KBM-7 (cell line): ENCODE results near the gene BDH1.
"Not testable (repeated sequence)": the region's sequence is repeated elsewhere in the genome, so short reads cannot be mapped to it uniquely, and the experiment has no call there.

Experiments
- DNase-seq: peaks from one replicate; pipeline ENCODE4 v3.0.0-alpha.2; 2015
- in situ Hi-C: fragments of 300-500 bp; cut with MboI; formaldehyde crosslinking; loops from 2 replicates; pipeline ENCODE4 v1.14.3; 2020; ENCODE audit warnings: low sequenced_read_pairs, low pct_unique_long_range_greater_than_20kb, mixed read lengths

BDH1 gene, protein sequence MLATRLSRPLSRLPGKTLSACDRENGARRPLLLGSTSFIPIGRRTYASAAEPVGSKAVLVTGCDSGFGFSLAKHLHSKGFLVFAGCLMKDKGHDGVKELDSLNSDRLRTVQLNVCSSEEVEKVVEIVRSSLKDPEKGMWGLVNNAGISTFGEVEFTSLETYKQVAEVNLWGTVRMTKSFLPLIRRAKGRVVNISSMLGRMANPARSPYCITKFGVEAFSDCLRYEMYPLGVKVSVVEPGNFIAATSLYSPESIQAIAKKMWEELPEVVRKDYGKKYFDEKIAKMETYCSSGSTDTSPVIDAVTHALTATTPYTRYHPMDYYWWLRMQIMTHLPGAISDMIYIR

DNA sequence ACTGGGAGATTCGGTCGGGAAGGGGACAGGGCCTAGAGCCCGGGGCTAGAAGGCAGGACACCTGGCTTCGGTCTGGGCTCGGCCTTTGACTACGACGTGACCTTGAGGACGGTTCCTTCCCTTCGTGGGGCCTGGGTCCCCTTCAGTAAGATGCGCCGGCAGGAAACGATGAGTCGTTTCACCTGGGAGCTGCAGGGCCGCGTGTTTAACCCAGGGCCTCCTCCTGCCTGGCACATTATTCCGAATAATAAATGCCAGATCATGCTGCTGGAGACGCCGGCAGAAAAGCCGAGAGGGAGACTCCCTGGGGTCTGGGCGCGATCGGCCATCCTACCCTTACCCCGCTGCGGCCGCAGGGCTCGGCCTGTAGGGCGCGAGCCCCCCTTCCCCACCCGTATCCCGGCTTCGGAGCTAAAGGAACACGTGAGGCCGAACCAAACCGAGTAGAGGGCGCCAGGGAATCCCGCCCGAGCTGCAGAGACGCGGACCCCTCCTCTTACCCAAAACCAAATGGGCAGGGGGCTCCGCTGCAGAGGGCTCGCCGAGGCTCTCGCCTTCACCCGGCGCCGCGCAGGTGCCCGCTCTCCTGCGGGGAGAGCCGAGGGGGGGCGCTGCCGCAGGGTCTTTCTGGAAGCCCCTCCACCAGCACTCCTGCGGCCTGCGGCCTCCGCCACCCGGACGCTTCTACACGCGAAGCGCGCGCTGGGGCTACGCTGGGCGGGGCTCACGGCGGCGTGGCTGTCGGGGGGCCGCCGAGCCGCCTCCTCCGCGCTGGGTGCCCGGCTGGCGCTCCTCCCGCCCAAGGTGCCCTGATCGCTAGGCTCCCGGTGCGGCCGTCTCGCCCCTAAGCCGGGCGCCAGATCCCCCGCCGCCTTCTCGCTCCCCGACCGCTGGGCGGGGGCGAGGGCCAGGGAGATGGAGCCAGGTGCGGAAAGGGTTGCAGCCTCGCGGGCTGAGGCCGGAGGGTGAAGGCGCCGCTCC, at the start of gene BDH1:
Gene BDH1, minus strand, starts transcription at position 688 of the 981 bp plus-strand sequence. CDS start 9,525 bp downstream, outside the sequence.
- peak; percentile 72 for DNase-seq
- in situ Hi-C loops: no loop called here

DNA sequence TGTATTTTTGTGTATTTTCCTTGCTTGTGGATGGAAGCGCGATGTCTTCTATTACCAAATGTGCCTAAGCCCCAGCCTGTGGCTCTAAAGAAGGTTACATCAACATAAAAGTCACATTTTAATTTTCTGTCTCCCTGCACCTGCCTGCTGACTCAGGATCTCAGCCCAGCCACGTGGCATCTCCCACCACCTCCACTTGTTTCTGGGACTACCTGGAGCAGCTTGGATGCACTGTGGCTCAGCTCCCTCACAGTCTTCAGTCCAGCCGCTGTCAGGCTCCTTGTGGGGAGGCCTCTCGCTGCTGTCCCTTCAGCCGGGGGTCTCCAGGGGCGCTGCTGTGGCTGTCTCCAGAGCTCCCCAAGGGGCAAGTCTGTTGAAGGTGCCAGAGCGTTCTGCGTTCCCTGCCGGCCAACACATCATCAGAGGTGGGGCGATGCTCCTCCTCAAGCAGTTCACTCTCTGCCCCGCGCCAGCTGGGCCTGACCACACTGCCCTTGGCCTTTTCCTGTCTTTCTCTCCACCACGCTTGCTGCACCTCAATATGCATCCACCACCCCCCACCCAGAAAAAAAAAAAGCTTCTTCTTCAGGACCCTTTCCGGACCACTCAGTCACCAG, 47.7 kb upstream of the BDH1 start:
- no peak for DNase-seq
- in situ Hi-C loops: no loop called here

- DNase-seq, in situ Hi-C loops: not testable (repeated sequence)
Measured at GRCh38 chr3:197602351-197602750, 46.6 kb upstream of the BDH1 start.

DNA sequence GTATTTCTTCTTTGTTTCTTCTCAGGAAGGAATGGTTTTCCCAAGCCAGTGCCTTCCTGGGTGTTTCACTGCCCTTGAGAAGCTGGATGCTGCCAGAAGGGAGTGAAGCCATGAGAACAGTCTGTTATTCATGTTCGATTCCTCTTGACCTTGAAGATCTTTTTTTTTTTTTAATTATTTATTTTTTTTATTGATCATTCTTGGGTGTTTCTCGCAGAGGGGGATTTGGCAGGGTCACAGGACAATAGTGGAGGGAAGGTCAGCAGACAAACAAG, 45.7 kb upstream of the BDH1 start:
- in situ Hi-C loops, DNase-seq: not testable (repeated sequence)

DNA sequence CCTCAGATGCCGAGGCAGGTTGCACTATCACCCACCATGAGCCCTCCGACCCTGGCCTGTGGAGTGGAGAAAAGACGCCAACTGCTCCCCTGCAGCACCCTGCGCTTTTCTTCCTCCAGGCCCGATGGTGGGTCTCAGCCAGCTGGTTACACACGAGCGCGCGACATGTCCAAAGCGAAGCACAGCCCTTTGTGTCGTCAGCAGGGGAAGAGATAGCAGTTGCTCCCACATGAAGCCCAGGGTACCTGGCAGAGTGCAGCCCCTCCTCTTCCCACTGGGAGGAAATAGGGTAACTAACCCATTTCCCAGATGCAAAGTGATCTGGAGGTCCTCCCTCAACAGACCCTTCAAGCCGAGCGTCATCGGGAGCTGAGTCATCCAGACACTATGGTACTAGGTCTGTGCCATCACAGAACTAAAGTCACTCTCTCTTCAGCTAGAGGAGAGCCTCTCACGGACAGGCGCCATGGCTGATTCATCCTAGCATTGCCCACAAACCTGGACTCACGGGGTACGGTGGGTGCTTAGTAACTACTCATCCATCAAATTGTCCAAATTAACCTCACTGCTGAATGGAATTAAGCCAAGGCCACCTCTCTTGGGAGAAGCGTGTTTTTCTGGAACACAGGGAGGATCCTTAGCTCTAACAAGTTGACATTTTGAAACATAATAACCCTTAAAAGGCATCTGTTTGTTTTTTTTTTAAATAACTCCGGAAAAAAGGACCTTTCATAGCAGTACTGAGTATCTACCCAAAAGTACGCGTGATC, 45.2 kb upstream of the BDH1 start:
- DNase-seq: no peak
- in situ Hi-C loops: no loop called here

GRCh38 chr3:197599089-197599765, 43.5 kb upstream of the BDH1 start:
- in situ Hi-C loops: no loop called here
- peak; percentile 88 for DNase-seq

DNA sequence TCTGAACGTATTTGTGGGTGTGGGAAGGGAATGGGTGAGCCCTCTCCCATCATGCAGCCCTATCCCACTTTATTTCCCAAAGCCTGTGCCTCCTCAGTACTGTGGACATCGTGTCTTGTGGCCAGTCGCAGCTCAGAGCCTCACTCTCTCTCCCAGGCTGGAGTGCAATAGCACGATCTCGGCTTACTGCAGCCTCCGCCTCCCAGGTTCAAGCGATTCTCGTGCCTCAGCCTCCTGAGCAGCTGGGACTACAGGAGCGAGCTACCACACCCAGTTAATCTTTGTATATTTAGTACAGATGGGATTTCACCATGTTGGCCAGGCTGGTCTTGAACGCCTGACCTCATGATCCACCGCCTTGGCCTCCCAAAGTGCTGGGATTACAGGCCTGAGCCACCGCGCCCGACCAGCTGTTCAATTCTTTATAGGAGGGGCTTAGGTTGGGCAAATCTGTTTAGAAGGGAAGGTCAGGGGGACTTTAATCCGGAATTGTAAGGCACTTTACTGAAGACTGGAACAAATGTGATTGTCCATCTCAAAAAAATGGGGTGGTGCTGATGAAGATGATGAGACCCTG, 42.7 kb upstream of the BDH1 start:
- in situ Hi-C loops: no loop called here

DNA sequence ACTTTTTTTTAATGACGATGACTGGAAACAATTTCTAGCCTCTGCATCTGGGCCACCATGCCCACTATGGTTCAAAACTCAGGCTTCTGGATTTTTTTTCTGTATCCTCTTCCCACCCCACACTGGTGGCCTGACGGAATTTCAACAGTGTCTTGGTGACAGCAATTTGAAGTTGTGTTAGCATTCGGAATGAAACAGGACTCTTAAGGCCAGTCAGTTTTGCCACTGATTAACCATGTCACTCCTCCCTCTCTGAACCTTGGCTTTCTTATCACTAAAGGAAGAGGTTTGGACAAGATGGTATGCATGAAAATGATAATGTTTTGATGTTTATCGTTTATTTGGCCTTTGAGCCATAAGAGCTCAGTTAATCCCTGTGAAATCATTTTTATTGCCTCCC, 41.6 kb upstream of the BDH1 start:
- in situ Hi-C loops: no loop called here
- DNase-seq: no peak

More for the DNA sequence above, 42.7 kb upstream of the BDH1 start:
- DNase-seq: no peak

DNA sequence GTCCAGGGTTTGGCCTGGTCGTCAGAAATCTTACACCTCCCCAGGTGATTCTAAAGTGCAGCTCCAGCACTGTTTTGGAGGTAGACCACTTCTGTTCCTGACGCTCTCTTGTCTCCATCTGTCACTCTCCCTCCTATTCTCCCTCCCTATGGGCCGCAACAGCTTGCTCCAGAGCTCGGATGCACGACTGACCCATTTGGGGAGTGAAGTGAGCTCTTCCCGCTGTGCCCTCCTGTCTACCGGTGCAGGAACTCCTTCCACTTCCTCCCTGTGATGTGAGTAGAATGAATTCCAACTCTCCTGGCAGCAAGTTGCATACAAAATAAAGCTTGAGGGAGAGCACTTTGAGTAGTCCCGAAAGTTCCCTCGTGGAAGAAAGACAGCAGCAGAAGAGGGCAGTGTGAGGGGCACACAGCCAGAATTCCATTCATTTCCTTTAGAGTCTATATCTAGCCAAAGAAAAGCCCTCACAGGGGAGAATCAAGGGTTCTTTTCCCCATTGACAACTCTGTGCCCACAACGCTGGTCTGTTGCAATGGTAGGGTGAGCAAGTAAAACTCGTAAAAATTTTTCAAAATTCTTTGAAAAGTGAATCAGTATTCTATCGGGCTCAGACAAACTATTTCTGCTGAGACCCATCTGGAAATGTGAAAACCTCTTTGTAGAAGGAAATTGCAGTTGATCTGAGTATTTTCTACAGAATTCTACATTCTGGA, 39.9 kb upstream of the BDH1 start:
- DNase-seq: no peak
- in situ Hi-C loops: no loop called here

DNA sequence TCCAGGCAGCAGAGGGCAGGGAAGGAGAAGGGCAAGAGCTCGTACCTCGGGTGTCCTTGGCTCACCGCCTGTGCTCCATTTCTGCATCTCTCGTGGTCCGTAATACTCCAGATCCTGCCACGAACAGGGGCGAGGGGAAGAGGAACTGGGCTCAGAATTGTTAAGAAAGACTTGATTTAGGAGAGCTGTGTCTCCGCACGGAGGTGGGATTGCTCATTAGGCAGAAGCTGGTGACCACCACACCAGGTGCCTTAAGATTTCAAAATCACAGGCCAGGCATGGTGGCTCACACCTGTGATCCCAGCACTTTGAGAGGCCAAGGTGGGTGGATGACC, 37.2 kb upstream of the BDH1 start:
- DNase-seq: no peak
- in situ Hi-C loops: no loop called here

- peak; percentile 68 for DNase-seq
- in situ Hi-C loops: no loop called here
Measured at GRCh38 chr3:197592361-197593045, 36.7 kb upstream of the BDH1 start.

- no peak for DNase-seq
- in situ Hi-C loops: no loop called here
Measured at GRCh38 chr3:197591816-197592215, 36.0 kb upstream of the BDH1 start.

DNA sequence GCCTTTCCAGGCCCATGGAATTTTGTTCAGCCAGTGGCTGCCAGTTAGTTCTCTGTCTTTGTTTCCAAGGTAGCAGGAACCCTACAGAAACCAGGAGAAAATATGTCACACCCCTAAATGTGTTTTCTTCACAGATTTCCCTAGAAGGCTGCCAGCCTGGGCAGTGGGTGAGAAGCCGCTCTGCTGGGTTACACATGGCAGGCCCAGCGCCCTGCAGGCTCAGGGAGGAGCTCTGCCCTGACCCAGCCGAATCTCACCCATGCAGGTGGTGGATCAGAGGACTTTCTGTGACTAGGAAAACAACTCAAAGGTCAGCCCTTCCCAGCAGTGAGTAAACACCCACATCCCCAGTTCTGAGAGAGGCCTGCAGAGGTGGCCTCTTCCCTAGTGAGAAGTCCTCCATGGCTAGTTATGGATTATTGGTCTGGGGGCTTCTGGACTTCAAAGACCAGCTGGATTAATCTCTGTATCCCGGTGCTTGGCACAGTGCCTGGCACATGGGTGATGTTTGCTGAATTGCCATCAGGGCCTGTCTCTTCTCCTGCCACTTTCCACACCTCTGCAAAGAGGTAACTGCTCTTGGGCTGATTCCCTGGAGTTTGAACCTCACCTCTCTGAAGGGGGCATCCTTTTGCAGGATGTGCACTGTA, 34.7 kb upstream of the BDH1 start:
- in situ Hi-C loops: no loop called here
- DNase-seq: no peak

- DNase-seq: no peak
- in situ Hi-C loops: no loop called here
Measured at GRCh38 chr3:197589545-197589944, 33.8 kb upstream of the BDH1 start.

GRCh38 chr3:197586768-197587167, 31.0 kb upstream of the BDH1 start:
- DNase-seq, in situ Hi-C loops: not testable (repeated sequence)

DNA sequence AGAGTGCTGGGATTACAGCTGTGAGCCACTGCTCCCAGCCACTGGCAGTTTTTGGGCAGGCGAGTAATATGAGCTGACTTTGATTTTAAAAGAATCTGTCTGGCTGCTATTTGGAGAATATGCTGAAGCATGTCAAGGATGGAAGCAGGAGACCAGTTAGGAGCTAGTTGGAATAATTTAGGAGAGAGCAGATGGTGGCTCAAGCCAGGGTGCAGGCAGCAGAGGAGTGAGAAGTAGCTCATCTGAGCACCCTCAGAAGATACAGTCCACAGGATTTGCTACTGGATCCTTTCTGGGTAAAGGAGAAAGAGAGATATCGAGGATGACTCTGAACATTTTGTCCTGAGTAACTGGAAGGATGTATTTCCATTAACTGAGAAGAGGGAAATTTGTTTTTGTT, 30.4 kb upstream of the BDH1 start:
- DNase-seq: no peak
- in situ Hi-C loops: no loop called here

DNA sequence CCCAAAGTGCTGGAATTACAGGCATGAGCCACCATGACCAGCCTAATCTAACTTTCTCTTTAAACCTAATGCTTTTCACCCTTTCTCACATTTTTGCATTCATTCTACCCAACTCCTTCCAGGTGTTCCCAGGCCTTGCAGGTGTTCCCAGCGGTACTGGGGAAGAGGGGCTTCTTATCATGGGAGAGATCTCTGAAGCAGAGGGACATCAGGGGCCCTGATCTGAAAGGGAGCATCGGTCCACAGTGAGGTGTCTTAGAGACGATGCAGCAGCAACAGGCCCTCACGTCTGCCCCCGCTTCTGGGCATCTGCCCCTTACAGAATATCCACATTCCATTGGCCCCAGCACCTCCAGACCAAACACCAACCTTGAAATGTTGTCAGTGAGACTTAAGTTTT, 29.0 kb upstream of the BDH1 start:
- no peak for DNase-seq
- in situ Hi-C loops: no loop called here
